Forelimb muscle (tissue), 1 donor: ENCODE measurements around the gene NBL1. TPM values are rescaled to one million over a fixed set of nuclear protein-coding genes. Genes with fewer than 3 reads are reported as not detected.

ENCODE experiments used
- DNase-seq: peaks from one replicate; pipeline ENCODE4 v3.0.0-alpha.2; 2013; ENCODE audit warnings: low read depth
- polyA plus RNA-seq: library from polyadenylated mRNA; unstranded; fragments of 120-200 nt; gene quantifications from one replicate; pipeline ENCODE4 v1.2.1, GENCODE V29; 2013; ENCODE audit not compliant: insufficient read length

NBL1 gene
- polyA plus RNA-seq, 1 donor, result 28.2 TPM

- no peak for DNase-seq
These were observed 26.7 kb downstream of the NBL1 start for GRCh38 chr1:19670787-19671186.

DNA sequence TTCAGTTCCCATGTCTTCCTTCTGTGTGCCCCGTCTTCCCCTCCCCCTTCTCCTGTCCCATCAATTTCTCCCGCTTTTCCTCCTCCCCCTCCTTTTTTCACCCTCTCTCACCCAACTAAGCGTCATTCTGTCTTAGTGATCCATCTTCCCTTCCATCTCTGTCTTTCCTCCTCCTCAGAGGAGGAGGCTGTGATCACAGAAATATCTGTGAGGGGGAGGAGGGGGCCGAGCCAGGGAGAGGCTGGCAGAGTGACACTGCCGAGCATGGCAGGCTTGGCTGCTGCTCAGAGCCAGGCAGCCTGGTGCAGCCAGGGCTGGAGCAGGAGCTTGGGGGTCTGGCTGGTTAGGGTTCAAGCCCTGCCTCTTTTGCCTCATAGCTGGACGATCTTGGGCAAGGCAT, 28.1 kb downstream of the NBL1 start:
- no peak for DNase-seq

DNA sequence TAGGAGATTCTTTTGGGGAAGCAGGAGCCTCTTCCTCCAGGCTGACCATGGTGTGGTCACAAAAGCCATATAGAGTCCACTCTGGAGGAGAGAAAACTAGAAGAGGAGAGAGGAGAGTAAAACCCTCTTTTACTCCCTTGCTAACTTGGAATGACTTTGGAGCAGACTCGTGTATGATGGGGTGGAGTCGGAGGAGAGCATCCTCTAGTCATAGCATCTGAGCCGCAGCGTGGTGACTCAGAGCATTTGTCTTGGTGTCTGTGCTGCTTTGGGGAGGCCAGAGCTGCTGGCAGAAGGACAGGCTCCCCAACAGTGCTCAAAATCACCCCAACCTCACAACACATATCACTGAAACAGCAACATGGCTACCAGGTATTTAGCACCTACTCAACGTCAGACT, 31.7 kb downstream of the NBL1 start:
- no peak for DNase-seq

DNA sequence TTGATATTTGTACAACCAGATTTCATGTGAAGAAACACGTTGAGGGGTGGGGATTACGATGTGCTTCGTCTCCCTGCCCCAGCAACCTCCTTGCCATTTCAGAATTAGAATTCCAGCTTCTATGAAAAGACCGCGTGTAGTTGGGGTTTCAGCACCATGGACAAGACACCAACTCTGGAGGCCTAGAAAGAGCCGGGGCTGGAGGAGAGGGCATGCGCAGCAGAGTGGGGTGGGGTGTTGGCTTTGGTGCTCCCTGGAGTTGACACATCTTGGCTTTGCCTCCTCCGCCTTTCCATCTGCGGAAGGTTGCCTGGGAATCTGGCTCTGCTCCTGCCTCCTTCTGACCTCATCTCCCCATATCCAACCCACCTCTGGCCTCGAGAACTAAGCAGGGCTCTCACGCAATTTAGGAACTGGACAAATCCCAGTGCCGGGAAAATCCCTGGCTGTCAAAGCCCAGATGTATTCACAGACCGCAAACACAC, 32.4 kb downstream of the NBL1 start:
- DNase-seq, result peak; percentile 45

DNA sequence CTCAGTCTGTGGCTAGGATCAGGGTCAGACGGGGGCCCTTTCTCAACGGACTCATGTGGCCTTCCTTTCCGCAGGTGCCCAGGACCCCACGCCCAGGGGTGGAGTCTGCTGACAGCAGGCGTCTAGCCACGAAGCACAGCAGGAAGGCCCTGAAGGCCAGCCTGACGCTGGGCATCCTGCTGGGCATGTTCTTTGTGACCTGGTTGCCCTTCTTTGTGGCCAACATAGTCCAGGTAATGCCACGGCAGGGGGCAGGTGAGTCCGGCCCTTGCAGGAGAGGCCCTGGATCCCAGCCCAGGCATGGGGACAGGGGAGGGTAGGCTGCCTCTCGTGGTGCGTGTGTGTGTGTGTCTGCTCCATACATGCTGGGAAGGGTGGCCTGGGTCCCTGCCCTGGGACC, 34.4 kb downstream of the NBL1 start:
- no peak for DNase-seq

DNA sequence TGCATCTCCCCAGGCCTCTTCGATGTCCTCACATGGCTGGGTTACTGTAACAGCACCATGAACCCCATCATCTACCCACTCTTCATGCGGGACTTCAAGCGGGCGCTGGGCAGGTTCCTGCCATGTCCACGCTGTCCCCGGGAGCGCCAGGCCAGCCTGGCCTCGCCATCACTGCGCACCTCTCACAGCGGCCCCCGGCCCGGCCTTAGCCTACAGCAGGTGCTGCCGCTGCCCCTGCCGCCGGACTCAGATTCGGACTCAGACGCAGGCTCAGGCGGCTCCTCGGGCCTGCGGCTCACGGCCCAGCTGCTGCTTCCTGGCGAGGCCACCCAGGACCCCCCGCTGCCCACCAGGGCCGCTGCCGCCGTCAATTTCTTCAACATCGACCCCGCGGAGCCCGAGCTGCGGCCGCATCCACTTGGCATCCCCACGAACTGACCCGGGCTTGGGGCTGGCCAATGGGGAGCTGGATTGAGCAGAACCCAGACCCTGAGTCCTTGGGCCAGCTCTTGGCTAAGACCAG, 34.9 kb downstream of the NBL1 start:
- no peak for DNase-seq

DNA sequence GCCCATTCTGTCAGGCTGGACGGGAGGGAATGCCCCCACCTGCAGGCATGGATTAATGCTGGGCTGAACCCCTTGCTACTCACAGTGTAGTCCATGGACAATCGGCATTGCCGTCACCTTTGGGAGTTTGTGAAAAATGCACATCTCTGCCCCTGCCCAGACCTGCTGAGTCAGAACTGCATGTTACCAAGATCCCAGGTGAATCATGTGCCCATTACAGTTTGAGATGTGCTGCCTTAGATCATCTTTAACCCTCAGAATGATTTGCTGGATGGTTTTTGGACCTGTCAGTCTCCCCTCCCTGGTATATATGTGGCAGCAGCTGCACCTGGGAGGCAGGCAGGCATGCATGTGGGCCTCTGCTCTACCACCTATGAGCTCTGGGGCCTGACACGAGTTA, 35.6 kb downstream of the NBL1 start:
- no peak for DNase-seq

DNA sequence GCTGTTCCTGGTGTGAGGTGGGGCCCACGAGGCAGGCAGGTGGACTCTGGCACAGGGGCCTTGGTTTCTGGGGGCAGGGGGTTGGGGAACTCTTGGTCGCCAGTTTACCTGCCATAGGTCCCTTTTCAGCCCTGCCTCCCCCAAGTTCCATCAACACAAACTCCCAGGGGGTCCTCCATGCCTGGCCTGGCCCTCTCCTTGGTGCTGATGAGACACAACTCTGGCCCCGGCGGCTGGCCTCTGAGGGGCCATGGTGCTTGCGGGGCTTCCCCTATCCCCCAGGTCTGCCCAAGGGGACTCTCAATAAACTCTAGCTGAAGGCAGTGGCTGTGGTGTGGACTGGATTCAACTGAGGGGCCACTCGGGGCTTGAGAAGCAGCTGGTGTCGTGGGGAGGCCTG, 36.5 kb downstream of the NBL1 start:
- DNase-seq, result no peak

- no peak for DNase-seq
These were observed 38.1 kb downstream of the NBL1 start for GRCh38 chr1:19682257-19682656.

- DNase-seq, result no peak
These were observed 38.8 kb downstream of the NBL1 start for GRCh38 chr1:19682901-19683300.

DNA sequence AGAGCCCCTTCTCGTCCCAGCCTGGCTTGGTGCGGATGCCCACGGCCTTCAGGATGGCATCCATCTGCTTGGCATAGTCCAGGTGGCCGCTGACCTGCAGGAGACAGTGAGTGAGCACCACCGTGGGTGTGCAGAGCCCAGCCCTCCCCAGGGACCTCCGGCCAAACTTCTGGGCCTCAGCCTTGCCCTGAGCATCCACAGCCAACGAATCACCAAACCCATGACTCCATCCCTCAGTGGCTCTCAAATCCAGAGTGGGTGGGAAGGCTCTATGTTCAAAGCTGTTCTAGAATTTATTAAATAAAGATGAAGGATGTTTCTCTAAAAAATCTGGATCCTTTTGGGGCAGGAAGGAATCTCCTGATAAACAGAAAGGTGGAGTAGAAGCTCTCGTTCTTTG, 39.2 kb downstream of the NBL1 start:
- no peak for DNase-seq

GRCh38 chr1:19684677-19685076, 40.6 kb downstream of the NBL1 start:
- DNase-seq, result no peak

DNA sequence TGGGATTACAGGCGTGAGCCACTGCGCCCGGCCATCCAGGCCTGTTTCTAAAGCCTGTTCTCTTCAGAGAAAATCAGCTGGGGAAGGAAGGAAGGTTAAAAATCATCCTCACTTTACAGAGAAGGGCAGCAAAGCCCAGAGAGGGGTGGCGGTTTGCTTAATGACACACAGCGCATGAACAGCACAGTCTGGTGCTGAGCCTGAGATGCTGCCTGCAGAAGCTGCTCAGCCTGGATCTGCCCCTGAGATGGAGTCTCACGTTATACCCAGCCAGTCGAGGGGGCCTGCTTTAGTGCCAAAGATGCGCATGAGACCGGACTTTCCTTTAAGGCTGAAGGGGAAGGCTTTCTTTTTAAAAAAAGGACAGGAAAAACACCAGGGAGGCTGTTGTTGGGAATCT, 41.9 kb downstream of the NBL1 start:
- no peak for DNase-seq

DNA sequence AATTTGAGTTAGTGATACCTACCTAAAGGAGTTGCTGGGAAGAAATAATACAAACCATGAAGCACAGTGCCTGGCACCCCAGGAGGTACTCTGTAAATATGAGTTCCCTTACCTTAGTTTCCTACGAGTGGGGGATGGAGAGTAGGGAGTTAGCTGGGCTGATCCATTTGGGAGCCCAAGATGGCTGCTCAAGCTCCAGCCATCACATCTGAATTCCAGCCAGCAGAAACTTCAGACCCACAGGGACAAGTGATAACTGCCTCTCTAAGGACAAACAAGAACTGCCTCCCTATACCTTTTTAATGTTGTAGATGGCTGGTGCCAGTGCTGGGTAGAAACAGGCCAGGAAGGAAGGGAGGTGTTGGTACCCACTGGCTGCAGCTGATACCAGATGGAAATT, 43.3 kb downstream of the NBL1 start:
- no peak for DNase-seq

- no peak for DNase-seq
These were observed 44.1 kb downstream of the NBL1 start for GRCh38 chr1:19688041-19688842.

- DNase-seq, result no peak
These were observed 45.1 kb downstream of the NBL1 start for GRCh38 chr1:19689085-19689757.

DNA sequence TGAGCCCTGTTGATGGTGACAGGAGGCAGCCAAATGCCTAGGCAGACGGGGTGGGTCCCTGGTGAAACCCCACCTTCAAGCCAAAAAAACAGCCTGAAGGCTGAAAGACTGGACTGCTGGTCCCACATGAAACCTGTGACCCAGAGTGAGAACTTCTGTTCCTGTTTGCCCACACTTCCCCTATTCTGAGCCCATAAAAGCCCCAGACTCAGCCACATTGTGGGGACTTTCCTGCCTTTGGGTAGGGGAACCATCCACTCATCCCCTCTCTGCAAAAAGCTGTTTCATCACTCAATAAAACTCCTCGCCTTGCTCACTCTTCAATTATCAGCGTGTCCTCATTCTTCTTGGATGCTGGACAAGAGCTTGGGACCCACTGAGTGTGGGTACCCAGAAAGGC, 45.7 kb downstream of the NBL1 start:
- DNase-seq, result no peak

DNA sequence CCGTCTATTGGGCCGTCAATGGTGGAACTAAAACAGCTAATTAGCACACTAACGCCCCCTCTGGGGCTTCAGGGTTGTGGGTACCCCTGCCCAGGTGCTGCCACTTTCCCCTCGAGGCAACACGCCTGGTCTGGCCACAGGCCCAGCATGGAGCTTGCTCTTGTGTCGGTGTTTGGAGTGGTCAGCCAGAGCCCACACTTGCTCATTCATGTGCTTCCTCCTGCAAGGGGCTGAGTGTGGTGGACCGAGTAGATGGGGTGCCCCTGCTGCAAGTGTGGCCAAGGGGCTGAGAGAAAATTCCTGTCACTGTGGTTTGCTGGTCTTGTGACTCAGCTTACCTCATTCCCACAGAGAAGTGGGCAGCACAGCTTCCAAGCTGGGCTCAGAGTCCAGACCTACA, 46.2 kb downstream of the NBL1 start:
- no peak for DNase-seq

DNA sequence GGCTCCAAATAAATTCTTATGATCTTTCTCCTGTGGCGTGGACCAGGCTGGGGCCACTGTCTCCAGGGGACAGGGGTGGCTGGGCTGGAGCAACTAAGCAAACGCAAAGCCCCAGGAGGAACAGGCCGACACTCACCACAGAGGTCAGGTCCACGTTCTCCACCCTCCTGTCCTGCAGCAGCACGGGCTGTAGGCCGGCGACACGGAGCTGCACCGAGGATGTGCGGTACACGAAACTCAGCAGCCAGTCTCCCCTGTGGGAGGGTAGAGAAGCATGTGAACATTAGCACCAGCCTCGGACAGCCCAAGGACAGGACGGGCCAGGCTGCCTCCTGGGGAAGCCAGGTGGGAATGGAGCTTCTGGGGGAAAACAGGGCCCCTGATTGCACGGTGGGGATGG, 50.2 kb downstream of the NBL1 start:
- DNase-seq, result no peak

GRCh38 chr1:19695772-19696171, 51.7 kb downstream of the NBL1 start:
- DNase-seq, result no peak

DNA sequence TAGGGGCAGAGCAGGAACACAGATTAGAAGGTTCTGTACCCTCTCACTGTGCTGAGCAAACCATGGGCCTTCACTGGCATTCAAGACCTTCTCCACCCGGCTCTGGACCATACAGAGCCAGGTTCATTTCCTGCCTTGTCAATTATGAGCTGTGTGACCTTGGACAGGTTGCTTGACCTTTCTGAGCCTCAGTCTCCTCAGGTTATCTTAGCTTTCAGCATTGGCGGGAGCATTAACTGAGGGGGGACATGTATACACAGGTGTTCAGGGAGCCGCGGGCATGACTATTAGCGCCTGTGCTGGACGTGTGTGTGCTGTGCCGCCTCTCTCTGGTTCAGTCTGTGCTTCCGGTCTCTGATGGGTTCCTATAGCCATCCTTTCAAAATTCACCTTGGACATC, 52.7 kb downstream of the NBL1 start:
- no peak for DNase-seq

- no peak for DNase-seq
These were observed 54.1 kb downstream of the NBL1 start for GRCh38 chr1:19698181-19698580.
